ENCODE data around the gene ERO1B.
"Not testable (repeated sequence)": the region's sequence is repeated elsewhere in the genome, so short reads cannot be mapped to it uniquely, and the experiment has no call there.

The ERO1B gene

GRCh38 chr1:236315518-236315917 lies 33.8 kb upstream of the ERO1B start:
- Histone ChIP-seq H3K9ac (ENCODE audit: low read length in 2 of 2) (no peak overlapping the region), H3K27ac (ENCODE audit: low read length) (no peak overlapping the region), H3K4me1 (ENCODE audit: control insufficient read depth, insufficient read depth, low read length) (no peaks in the 10 kb centered on the region), H3K36me3 (ENCODE audit: control insufficient read depth in 2 of 2, insufficient read depth in 2 of 2, low read length in 2 of 2) (no peaks in the 10 kb centered on the region), H3K9me3 (ENCODE audit: control insufficient read depth in 2 of 2, low read length in 2 of 2) (no peaks in the 10 kb centered on the region), H3K4me3 (ENCODE audit: low read length in 2 of 2) (no peak overlapping the region), H3K27me3 (ENCODE audit: control insufficient read depth in 1 of 2, insufficient read depth in 2 of 2, low read length in 2 of 2) (no peaks in the 10 kb centered on the region)

GRCh38 chr1:236315092-236315491 lies 33.3 kb upstream of the ERO1B start:
- H3K9ac ChIP-seq (ENCODE audit: low read length in 2 of 2) = no peak overlapping the region
- H3K27ac ChIP-seq (ENCODE audit: low read length) = no peak overlapping the region
- H3K4me3 ChIP-seq (ENCODE audit: low read length in 2 of 2) = no peak overlapping the region
- no peaks in the 10 kb centered on the region for H3K9me3 ChIP-seq (ENCODE audit: control insufficient read depth in 2 of 2, low read length in 2 of 2)
- no peaks in the 10 kb centered on the region for H3K36me3 ChIP-seq (ENCODE audit: control insufficient read depth in 2 of 2, insufficient read depth in 2 of 2, low read length in 2 of 2)
- no peaks in the 10 kb centered on the region for H3K27me3 ChIP-seq (ENCODE audit: control insufficient read depth in 1 of 2, insufficient read depth in 2 of 2, low read length in 2 of 2)
- H3K4me1 ChIP-seq (ENCODE audit: control insufficient read depth, insufficient read depth, low read length) = no peaks in the 10 kb centered on the region

DNA sequence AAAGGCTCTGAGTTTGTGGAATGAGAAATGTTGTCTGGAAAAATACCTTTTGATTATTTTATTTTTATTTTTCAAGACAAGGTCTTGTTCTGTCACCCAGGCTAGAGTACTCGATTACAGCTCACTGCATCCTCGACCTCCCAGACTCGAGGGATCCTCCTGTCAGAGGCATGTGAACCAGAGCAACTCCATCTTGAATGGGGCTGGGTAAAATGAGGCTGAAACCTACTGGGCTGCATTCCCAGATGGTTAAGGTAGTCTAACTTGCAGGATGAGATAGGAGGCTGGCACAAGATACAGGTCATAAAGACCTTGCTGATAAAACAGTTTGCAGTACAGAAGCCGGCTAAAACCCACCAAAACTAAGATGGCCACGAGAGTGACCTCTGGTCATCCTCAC lies 32.3 kb upstream of the ERO1B start:
- not testable (repeated sequence) for H3K27me3 ChIP-seq (ENCODE audit: control insufficient read depth in 1 of 2, insufficient read depth in 2 of 2, low read length in 2 of 2); H3K36me3 ChIP-seq (ENCODE audit: control insufficient read depth in 2 of 2, insufficient read depth in 2 of 2, low read length in 2 of 2); H3K27ac ChIP-seq (ENCODE audit: low read length); H3K4me1 ChIP-seq (ENCODE audit: control insufficient read depth, insufficient read depth, low read length); H3K4me3 ChIP-seq (ENCODE audit: low read length in 2 of 2); H3K9me3 ChIP-seq (ENCODE audit: control insufficient read depth in 2 of 2, low read length in 2 of 2); H3K9ac ChIP-seq (ENCODE audit: low read length in 2 of 2)

GRCh38 chr1:236313427-236313826 lies 31.7 kb upstream of the ERO1B start:
- no peak overlapping the region for H3K9ac ChIP-seq (ENCODE audit: low read length in 2 of 2)
- H3K9me3 ChIP-seq (ENCODE audit: control insufficient read depth in 2 of 2, low read length in 2 of 2) = no peaks in the 10 kb centered on the region
- no peaks in the 10 kb centered on the region for H3K4me1 ChIP-seq (ENCODE audit: control insufficient read depth, insufficient read depth, low read length)
- H3K27me3 ChIP-seq (ENCODE audit: control insufficient read depth in 1 of 2, insufficient read depth in 2 of 2, low read length in 2 of 2) = no peaks in the 10 kb centered on the region
- H3K4me3 ChIP-seq (ENCODE audit: low read length in 2 of 2) = no peak overlapping the region
- no peaks in the 10 kb centered on the region for H3K36me3 ChIP-seq (ENCODE audit: control insufficient read depth in 2 of 2, insufficient read depth in 2 of 2, low read length in 2 of 2)
- no peak overlapping the region for H3K27ac ChIP-seq (ENCODE audit: low read length)

DNA sequence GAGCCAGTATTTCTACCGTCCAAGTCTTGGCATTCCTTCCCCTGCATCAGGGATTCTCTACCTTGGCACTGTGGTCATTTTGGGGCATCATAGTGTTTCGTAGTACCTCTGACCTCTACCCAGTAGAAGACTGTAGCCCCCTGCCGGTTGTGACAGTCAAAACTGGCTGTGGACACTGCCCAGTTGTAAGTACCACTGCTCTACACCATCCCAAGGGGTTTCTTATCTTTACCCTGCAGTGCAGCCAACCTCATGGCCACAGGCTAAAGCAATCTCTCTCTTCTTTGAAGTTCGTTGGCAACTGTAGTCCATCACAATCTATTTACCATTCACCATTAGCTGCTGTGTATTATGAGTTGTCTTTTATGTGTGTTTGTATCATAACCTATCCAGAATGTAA lies 29.3 kb upstream of the ERO1B start:
- H3K4me3 ChIP-seq (ENCODE audit: low read length in 2 of 2) = no peak overlapping the region
- no peaks in the 10 kb centered on the region for H3K36me3 ChIP-seq (ENCODE audit: control insufficient read depth in 2 of 2, insufficient read depth in 2 of 2, low read length in 2 of 2)
- H3K9ac ChIP-seq (ENCODE audit: low read length in 2 of 2) = no peak overlapping the region
- no peaks in the 10 kb centered on the region for H3K4me1 ChIP-seq (ENCODE audit: control insufficient read depth, insufficient read depth, low read length)
- H3K27ac ChIP-seq (ENCODE audit: low read length) = no peak overlapping the region
- no peaks in the 10 kb centered on the region for H3K27me3 ChIP-seq (ENCODE audit: control insufficient read depth in 1 of 2, insufficient read depth in 2 of 2, low read length in 2 of 2)
- H3K9me3 ChIP-seq (ENCODE audit: control insufficient read depth in 2 of 2, low read length in 2 of 2) = no peaks in the 10 kb centered on the region

DNA sequence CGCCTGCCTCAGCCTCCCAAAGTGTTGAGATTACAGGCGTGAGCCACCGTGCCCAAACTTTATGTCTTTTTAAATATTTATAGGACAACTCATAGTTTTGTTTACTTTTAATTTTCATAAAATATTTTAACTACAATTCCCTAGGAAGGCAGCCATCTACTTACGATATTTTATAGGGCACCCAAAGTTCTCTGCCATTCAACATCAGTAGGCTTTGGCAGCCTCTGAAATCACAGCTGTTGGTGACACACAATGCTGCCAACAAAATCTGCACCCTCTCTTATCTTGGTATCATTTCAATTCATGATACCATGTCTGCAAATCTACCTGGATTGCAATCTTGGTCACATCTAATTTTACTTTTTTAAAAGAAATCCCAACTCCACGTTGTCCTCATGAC lies 27.1 kb upstream of the ERO1B start:
- no peaks in the 10 kb centered on the region for H3K36me3 ChIP-seq (ENCODE audit: control insufficient read depth in 2 of 2, insufficient read depth in 2 of 2, low read length in 2 of 2)
- no peak overlapping the region for H3K9ac ChIP-seq (ENCODE audit: low read length in 2 of 2)
- H3K4me3 ChIP-seq (ENCODE audit: low read length in 2 of 2) = no peak overlapping the region
- no peaks in the 10 kb centered on the region for H3K4me1 ChIP-seq (ENCODE audit: control insufficient read depth, insufficient read depth, low read length)
- H3K9me3 ChIP-seq (ENCODE audit: control insufficient read depth in 2 of 2, low read length in 2 of 2) = no peaks in the 10 kb centered on the region
- H3K27me3 ChIP-seq (ENCODE audit: control insufficient read depth in 1 of 2, insufficient read depth in 2 of 2, low read length in 2 of 2) = no peaks in the 10 kb centered on the region
- H3K27ac ChIP-seq (ENCODE audit: low read length) = no peak overlapping the region

- H3K36me3 ChIP-seq (ENCODE audit: control insufficient read depth in 2 of 2, insufficient read depth in 2 of 2, low read length in 2 of 2) = no peaks in the 10 kb centered on the region
- H3K4me1 ChIP-seq (ENCODE audit: control insufficient read depth, insufficient read depth, low read length) = no peaks in the 10 kb centered on the region
- H3K4me3 ChIP-seq (ENCODE audit: low read length in 2 of 2) = no peak overlapping the region
- H3K9ac ChIP-seq (ENCODE audit: low read length in 2 of 2) = no peak overlapping the region
- no peaks in the 10 kb centered on the region for H3K27me3 ChIP-seq (ENCODE audit: control insufficient read depth in 1 of 2, insufficient read depth in 2 of 2, low read length in 2 of 2)
- H3K27ac ChIP-seq (ENCODE audit: low read length) = no peak overlapping the region
- no peaks in the 10 kb centered on the region for H3K9me3 ChIP-seq (ENCODE audit: control insufficient read depth in 2 of 2, low read length in 2 of 2)
Measured at GRCh38 chr1:236307435-236307834, 25.7 kb upstream of the ERO1B start.

DNA sequence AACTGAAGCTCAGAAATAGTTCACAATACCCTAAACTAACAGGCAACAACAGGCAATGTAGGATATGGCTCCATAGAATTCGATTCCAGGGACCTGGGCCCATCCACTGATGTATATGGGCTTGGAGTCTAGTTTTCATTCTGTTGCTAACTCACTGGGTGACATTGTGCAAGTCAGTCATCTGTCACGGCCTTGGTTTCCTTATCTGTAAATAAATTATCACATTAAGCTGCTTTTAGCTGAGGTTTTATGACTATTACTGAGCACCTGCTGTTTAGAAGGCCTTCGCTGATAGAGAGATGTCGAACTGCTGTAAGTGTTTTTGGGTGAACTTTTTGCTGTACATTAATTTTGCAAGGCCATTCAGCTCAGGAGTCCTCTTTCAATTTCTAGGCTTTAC lies 22.9 kb upstream of the ERO1B start:
- no peaks in the 10 kb centered on the region for H3K4me1 ChIP-seq (ENCODE audit: control insufficient read depth, insufficient read depth, low read length)
- H3K27ac ChIP-seq (ENCODE audit: low read length) = no peak overlapping the region

GRCh38 chr1:236303675-236304074 lies 21.9 kb upstream of the ERO1B start:
- H3K9ac ChIP-seq (ENCODE audit: low read length in 2 of 2) = no peak overlapping the region
- no peaks in the 10 kb centered on the region for H3K4me1 ChIP-seq (ENCODE audit: control insufficient read depth, insufficient read depth, low read length)
- no peaks in the 10 kb centered on the region for H3K36me3 ChIP-seq (ENCODE audit: control insufficient read depth in 2 of 2, insufficient read depth in 2 of 2, low read length in 2 of 2)
- H3K4me3 ChIP-seq (ENCODE audit: low read length in 2 of 2) = no peak overlapping the region
- H3K27me3 ChIP-seq (ENCODE audit: control insufficient read depth in 1 of 2, insufficient read depth in 2 of 2, low read length in 2 of 2) = no peaks in the 10 kb centered on the region
- H3K9me3 ChIP-seq (ENCODE audit: control insufficient read depth in 2 of 2, low read length in 2 of 2) = no peaks in the 10 kb centered on the region
- no peak overlapping the region for H3K27ac ChIP-seq (ENCODE audit: low read length)

More for the DNA sequence above, 22.9 kb upstream of the ERO1B start:
- Histone ChIP-seq H3K9me3 (ENCODE audit: control insufficient read depth in 2 of 2, low read length in 2 of 2) (no peaks in the 10 kb centered on the region), H3K27me3 (ENCODE audit: control insufficient read depth in 1 of 2, insufficient read depth in 2 of 2, low read length in 2 of 2) (no peaks in the 10 kb centered on the region), H3K9ac (ENCODE audit: low read length in 2 of 2) (no peak overlapping the region), H3K4me3 (ENCODE audit: low read length in 2 of 2) (no peak overlapping the region), H3K36me3 (ENCODE audit: control insufficient read depth in 2 of 2, insufficient read depth in 2 of 2, low read length in 2 of 2) (no peaks in the 10 kb centered on the region)

DNA sequence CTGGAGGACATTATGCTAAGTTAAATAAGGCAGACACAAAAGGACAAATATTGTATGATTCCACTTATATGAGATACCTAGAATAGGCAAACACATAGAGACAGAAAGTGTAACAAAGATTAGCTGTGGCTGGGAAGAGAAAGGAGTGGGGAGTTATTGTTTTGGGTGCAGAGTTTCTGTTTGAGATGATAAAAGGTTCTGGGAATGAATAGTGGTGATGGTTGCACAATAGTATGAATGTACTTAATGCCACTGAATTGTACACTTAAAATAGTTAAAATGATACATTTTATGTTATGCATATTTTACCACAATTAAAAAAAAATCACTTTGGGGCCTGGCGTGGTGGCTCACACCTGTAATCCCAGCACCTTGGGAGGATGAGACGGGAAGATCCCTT lies 21.2 kb upstream of the ERO1B start:
- Histone ChIP-seq H3K9ac (ENCODE audit: low read length in 2 of 2) (no peak overlapping the region), H3K9me3 (ENCODE audit: control insufficient read depth in 2 of 2, low read length in 2 of 2) (no peaks in the 10 kb centered on the region), H3K27ac (ENCODE audit: low read length) (no peak overlapping the region), H3K4me3 (ENCODE audit: low read length in 2 of 2) (no peak overlapping the region), H3K27me3 (ENCODE audit: control insufficient read depth in 1 of 2, insufficient read depth in 2 of 2, low read length in 2 of 2) (no peaks in the 10 kb centered on the region), H3K36me3 (ENCODE audit: control insufficient read depth in 2 of 2, insufficient read depth in 2 of 2, low read length in 2 of 2) (no peaks in the 10 kb centered on the region), H3K4me1 (ENCODE audit: control insufficient read depth, insufficient read depth, low read length) (no peaks in the 10 kb centered on the region)

- no peak overlapping the region for H3K9ac ChIP-seq (ENCODE audit: low read length in 2 of 2)
- H3K4me3 ChIP-seq (ENCODE audit: low read length in 2 of 2) = no peak overlapping the region
- H3K9me3 ChIP-seq (ENCODE audit: control insufficient read depth in 2 of 2, low read length in 2 of 2) = no peaks in the 10 kb centered on the region
- H3K4me1 ChIP-seq (ENCODE audit: control insufficient read depth, insufficient read depth, low read length) = no peaks in the 10 kb centered on the region
- H3K27me3 ChIP-seq (ENCODE audit: control insufficient read depth in 1 of 2, insufficient read depth in 2 of 2, low read length in 2 of 2) = no peaks in the 10 kb centered on the region
- no peaks in the 10 kb centered on the region for H3K36me3 ChIP-seq (ENCODE audit: control insufficient read depth in 2 of 2, insufficient read depth in 2 of 2, low read length in 2 of 2)
- H3K27ac ChIP-seq (ENCODE audit: low read length) = no peak overlapping the region
Measured at GRCh38 chr1:236301958-236302335, 20.2 kb upstream of the ERO1B start.
